CD4-positive, alpha-beta T cell treated with Interleukin-6 at 100 ng/mL for 8 hours (primary cell): ENCODE data around the gene ALDH4A1.

Experiments used
- DNase-seq: peaks from one replicate; pipeline ENCODE4 v3.0.0-alpha.2; 2020; ENCODE audit warnings: mixed read lengths, low spot score

The ALDH4A1 gene

GRCh38 chr1:18939398-18940302 lies 37.3 kb upstream of the ALDH4A1 start:
- DNase-seq = no peak

- no peak for DNase-seq
Observed at GRCh38 chr1:18938707-18939070, 36.3 kb upstream of the ALDH4A1 start.

GRCh38 chr1:18938008-18938706 lies 35.8 kb upstream of the ALDH4A1 start:
- no peak for DNase-seq

- DNase-seq = no peak
Observed at GRCh38 chr1:18937539-18937938, 35.2 kb upstream of the ALDH4A1 start.

GRCh38 chr1:18936814-18937481 lies 34.6 kb upstream of the ALDH4A1 start:
- DNase-seq = no peak

- no peak for DNase-seq
Observed at GRCh38 chr1:18936471-18936813, 34.1 kb upstream of the ALDH4A1 start.

- peak; percentile 47 for DNase-seq
Observed at GRCh38 chr1:18934205-18935000, 32.0 kb upstream of the ALDH4A1 start.

GRCh38 chr1:18932879-18933278 lies 30.5 kb upstream of the ALDH4A1 start:
- DNase-seq = no peak

- no peak for DNase-seq
Observed at GRCh38 chr1:18932387-18932786, 30.0 kb upstream of the ALDH4A1 start.

GRCh38 chr1:18931730-18932129 lies 29.4 kb upstream of the ALDH4A1 start:
- DNase-seq = no peak

- no peak for DNase-seq
Observed at GRCh38 chr1:18929686-18930085, 27.3 kb upstream of the ALDH4A1 start.

- DNase-seq = no peak
Observed at GRCh38 chr1:18928985-18929384, 26.6 kb upstream of the ALDH4A1 start.

- no peak for DNase-seq
Observed at GRCh38 chr1:18928406-18928805, 26.1 kb upstream of the ALDH4A1 start.

- peak; percentile 62 for DNase-seq
Observed at GRCh38 chr1:18927654-18928272, 25.4 kb upstream of the ALDH4A1 start.

- peak; percentile 46 for DNase-seq
Observed at GRCh38 chr1:18927082-18927653, 24.8 kb upstream of the ALDH4A1 start.

- DNase-seq = peak; percentile 89
Observed at GRCh38 chr1:18926315-18927081, 24.1 kb upstream of the ALDH4A1 start.

- no peak for DNase-seq
Observed at GRCh38 chr1:18925279-18925678, 22.9 kb upstream of the ALDH4A1 start.

- no peak for DNase-seq
Observed at GRCh38 chr1:18924221-18924691, 21.9 kb upstream of the ALDH4A1 start.

GRCh38 chr1:18923756-18924211 lies 21.4 kb upstream of the ALDH4A1 start:
- peak; percentile 29 for DNase-seq
